Thyroid gland (tissue), 4 donors: ENCODE measurements around the gene HACD2. TPM values are rescaled to one million over a fixed set of nuclear protein-coding genes. Genes with fewer than 3 reads are reported as not detected.

Experiments
- DNase-seq, 2 donors: peaks; one replicate each; pipeline ENCODE4 v3.0.0-alpha.2; 2019
- H3K27ac ChIP-seq, 3 donors: fragments of 200-600 bp; sonication (generic); 1 replicate in 2 of 3; 2 replicates in 1 of 3; pipeline ENCODE4 v1.5.1; 2016 to 2019; ENCODE audit warnings: mild to moderate bottlenecking in 1 of 3, moderate library complexity in 1 of 3
- H3K27me3 ChIP-seq: fragments of 200-600 bp; sonication (generic); one replicate; pipeline ENCODE4 v1.5.1; 2019
- H3K36me3 ChIP-seq, 2 donors: fragments of 200-600 bp; sonication (generic); one replicate each; pipeline ENCODE4 v1.5.1; 2016 to 2019
- H3K4me1 ChIP-seq, 2 donors: fragments of 200-600 bp; sonication (generic); one replicate each; pipeline ENCODE4 v1.5.1; 2017 to 2019
- H3K4me3 ChIP-seq, 3 donors: fragments of 200-600 bp; sonication (generic); replicated peaks in 1 of 3; 1 replicate in 2 of 3; 2 replicates in 1 of 3; pipeline ENCODE4 v1.5.1; 2016; ENCODE audit warnings: mild to moderate bottlenecking in 1 of 3
- H3K9me3 ChIP-seq: fragments of 200-600 bp; sonication (generic); one replicate; pipeline ENCODE4 v1.5.1; 2017
- CTCF ChIP-seq, 6 experiments: fragments of 200-600 bp in 3 of 6; fragments of 450-650 bp in 3 of 6; sonication (generic) in 3 of 6; IDR thresholded peaks; one replicate each; pipeline ENCODE4 v1.5.1; 2016 to 2019; ENCODE audit warnings: antibody characterized with exemption in 6 of 6, mild to moderate bottlenecking in 2 of 6, inconsistent platforms in 1 of 6, moderate library complexity in 1 of 6
- POLR2A ChIP-seq, 2 donors: fragments of 450-650 bp; IDR thresholded peaks; one replicate each; pipeline ENCODE4 v1.6.1; 2017; ENCODE audit warnings: antibody characterized with exemption in 2 of 2, mild to moderate bottlenecking in 2 of 2, moderate library complexity in 1 of 2
- WGBS, 2 donors: methylation state at CpG; one replicate each; pipeline ENCODE4 v1.1.5; 2017; 5-methylcytosine and 5-hydroxymethylcytosine counted together
- intact Hi-C: fragments of 100-400 bp; cut with DNase I; formaldehyde crosslinking; loops from one replicate; pipeline ENCODE4 v1.15.1; 2023
- total RNA-seq, 4 donors: library from RNA; depleted of rRNA; stranded (reverse); fragments of >200 nt; gene quantifications; one replicate each; pipeline ENCODE4 v1.2.3, GENCODE V29; 2016

HACD2 gene
- total RNA-seq, 4 donors from 2014 or later, result 27.8 to 38.3 (median 32.2) TPM

GRCh38 chr3:123480428-123480827, 104.4 kb downstream of the HACD2 start:
- no peak overlapping the region for H3K27ac ChIP-seq
- H3K27me3 ChIP-seq, result no peaks in the 10 kb centered on the region
- H3K9me3 ChIP-seq, result no peaks in the 10 kb centered on the region
- intact Hi-C loops, result loop anchor here (10.0 kb wide), 1 partner anchor 74 kb away; no protein-coding TSS in a partner anchor
- no peaks in the 10 kb centered on the region for H3K4me1 ChIP-seq
- H3K36me3 ChIP-seq, result no peaks in the 10 kb centered on the region
- WGBS, 2 donors, result 58 to 80% methylated on average over 4 of the region's 4 CpGs
- no peak overlapping the region for H3K4me3 ChIP-seq
- DNase-seq, result no peak
- no peak for TF ChIP-seq POLR2A (IDR thresholded peaks at IDR 0.05)

DNA sequence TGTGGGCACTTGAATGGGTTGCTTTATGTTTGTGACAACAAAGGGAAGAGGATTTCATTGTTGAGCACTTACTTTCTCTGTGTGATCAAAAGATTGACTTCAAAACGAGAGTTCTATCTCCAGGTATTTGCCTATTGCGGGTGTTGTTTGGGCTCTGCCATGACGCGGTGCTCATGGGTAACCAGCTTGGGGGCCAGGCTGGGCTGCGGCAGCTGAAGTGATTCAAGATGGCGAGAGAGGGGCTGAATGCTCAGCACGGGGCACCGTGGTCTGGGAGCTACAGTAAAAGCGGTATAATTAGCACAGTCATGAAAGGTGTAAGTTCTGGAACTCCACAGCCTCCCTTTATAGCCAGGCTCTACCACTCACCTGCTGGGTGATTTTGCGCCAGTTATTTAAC, 105.0 kb downstream of the HACD2 start:
- no peak overlapping the region for H3K27ac ChIP-seq
- no peak for DNase-seq
- no peaks in the 10 kb centered on the region for H3K36me3 ChIP-seq
- intact Hi-C loops, result loop anchor here (10.0 kb wide), 1 partner anchor 75 kb away; no protein-coding TSS in a partner anchor
- TF ChIP-seq POLR2A (IDR thresholded peaks at IDR 0.05), result no peak
- TF ChIP-seq CTCF (IDR thresholded peaks at IDR 0.05), result no peak
- no peak overlapping the region for H3K4me3 ChIP-seq
- H3K27me3 ChIP-seq, result no peaks in the 10 kb centered on the region
- WGBS, 2 donors, result 92 to 93% methylated on average over 10 of the region's 10 CpGs
- no peaks in the 10 kb centered on the region for H3K4me1 ChIP-seq
- no peaks in the 10 kb centered on the region for H3K9me3 ChIP-seq

DNA sequence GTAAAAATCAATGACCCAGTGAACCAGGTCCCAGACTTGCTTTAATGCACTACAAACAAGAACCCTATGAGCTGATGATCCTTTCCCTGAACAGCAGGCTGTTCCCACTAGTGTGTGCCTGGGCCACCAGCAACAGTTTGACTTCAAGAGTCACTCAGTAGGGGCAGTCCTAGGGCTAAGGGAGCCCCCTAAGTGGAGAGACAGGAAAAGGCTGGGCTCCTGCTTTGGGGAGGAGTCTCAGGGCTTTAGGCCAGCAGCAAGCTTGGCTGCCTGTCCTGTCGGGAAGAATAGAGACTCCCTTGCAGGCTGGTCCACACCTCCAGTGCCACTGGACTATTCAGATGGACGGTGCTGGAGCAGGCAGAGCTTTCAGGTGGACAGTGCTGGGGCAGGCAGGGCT, 106.5 kb downstream of the HACD2 start:
- intact Hi-C loops, result no loop called here
- no peak overlapping the region for H3K27ac ChIP-seq
- 25 to 28% methylated on average over 2 of the region's 2 CpGs for WGBS, 2 donors
- no peaks in the 10 kb centered on the region for H3K4me1 ChIP-seq
- no peaks in the 10 kb centered on the region for H3K9me3 ChIP-seq
- H3K36me3 ChIP-seq, result no peaks in the 10 kb centered on the region
- TF ChIP-seq CTCF (IDR thresholded peaks at IDR 0.05), result no peak
- TF ChIP-seq POLR2A (IDR thresholded peaks at IDR 0.05), result no peak
- H3K4me3 ChIP-seq, result no peak overlapping the region
- no peak for DNase-seq
- no peaks in the 10 kb centered on the region for H3K27me3 ChIP-seq

DNA sequence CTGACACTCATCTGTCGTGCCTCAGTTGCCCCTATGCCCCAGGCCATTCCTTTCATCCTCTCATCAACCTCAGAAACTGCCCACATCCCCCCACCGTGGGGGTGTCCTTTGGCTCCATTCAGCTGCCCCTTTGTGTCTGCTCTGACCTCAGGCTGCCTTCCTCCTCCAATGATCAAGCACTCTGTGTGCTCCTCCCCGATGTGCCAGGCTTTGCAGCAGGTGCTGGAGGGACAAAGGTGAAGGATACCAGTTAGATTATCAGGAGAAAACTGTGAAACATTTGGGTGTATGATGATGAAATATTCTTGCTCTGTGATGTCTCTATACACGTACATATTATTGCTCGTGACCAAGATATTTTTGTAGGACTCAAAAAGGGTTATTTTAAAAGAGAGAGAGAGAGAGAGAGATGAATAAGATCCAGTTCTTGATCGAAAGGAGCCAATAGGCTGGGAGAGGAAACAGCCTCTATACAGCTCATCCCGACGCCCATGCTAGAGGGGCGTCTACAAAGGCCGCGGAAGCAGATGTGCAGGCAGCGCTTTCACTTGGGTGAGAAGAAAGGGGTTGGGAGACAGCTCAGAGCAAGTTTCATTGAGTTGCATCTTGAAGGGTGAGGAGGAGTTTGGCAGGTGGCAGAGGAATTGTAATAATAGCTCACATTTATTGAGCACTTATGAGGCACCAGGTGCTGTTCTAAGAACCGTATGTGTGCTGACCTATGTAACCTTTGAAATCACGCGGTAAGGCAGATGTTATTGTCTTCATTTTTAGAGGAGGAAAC, 107.7 kb downstream of the HACD2 start:
- H3K27ac ChIP-seq, result no peak overlapping the region
- WGBS, 2 donors, result 79 to 80% methylated on average over 15 of the region's 15 CpGs
- no peaks in the 10 kb centered on the region for H3K4me1 ChIP-seq
- TF ChIP-seq CTCF (IDR thresholded peaks at IDR 0.05) (no peak), POLR2A (IDR thresholded peaks at IDR 0.05) (no peak)
- intact Hi-C loops, result no loop called here
- H3K36me3 ChIP-seq, result no peaks in the 10 kb centered on the region
- H3K4me3 ChIP-seq, result no peak overlapping the region
- DNase-seq, result no peak
- H3K27me3 ChIP-seq, result no peaks in the 10 kb centered on the region
- H3K9me3 ChIP-seq, result no peaks in the 10 kb centered on the region

- no peaks in the 10 kb centered on the region for H3K4me1 ChIP-seq
- H3K4me3 ChIP-seq, result no peak overlapping the region
- DNase-seq, result no peak
- no peak overlapping the region for H3K27ac ChIP-seq
- 76 to 80% methylated on average over 7 of the region's 7 CpGs for WGBS, 2 donors
- no peaks in the 10 kb centered on the region for H3K9me3 ChIP-seq
- intact Hi-C loops, result no loop called here
- no peaks in the 10 kb centered on the region for H3K36me3 ChIP-seq
- TF ChIP-seq POLR2A (IDR thresholded peaks at IDR 0.05), result no peak
- TF ChIP-seq CTCF (IDR thresholded peaks at IDR 0.05), result no peak
- no peaks in the 10 kb centered on the region for H3K27me3 ChIP-seq
These were observed 109.1 kb downstream of the HACD2 start for GRCh38 chr3:123475786-123476185.
